Measurements from ENCODE around the gene PLPPR1. TPM values are rescaled to one million over a fixed set of nuclear protein-coding genes. Genes with fewer than 3 reads are reported as not detected.
A peak's percentile ranks its signal among the peaks of the same experiment; 100 is the strongest.

The PLPPR1 gene
- total and polyA plus RNA-seq, 2 of the 13 experiments (the other 11 are each of a cell fraction or from before 2014, with no cell fraction given): 16.0 to 84.7 TPM

DNA sequence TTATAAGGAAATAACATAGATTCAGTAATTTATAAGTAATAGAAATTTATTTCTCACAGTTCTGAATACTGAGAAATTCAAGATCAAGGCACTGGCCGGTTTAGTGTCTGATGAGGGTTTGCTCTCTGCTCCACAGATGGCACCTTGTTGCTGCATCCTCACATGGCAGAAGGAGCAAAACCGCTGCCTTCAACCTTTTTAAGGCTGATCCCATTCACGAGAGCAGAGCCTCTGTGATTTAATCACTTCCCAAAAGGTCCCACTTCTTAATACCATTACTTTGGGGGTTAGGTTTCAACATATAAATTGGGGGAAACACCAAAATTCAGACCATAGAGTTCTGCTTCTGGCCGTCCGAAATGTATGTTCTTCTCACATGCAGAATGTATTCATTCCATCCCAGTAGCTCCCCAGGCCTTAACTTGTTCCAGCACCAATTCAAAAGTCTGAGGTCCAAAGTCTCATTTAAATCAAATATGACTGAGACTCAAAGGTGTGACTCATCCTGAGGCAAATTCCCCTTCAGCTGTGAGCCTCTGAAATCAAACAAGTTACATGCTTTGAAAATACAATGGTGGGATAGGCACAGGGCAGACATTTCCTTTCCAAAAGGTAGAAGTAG, 325.7 kb downstream of the PLPPR1 start (continued):
- TF ChIP-seq LCORL (IDR thresholded peaks at IDR 0.05) (peak; percentile 65; the same call in 1 of the 2 replicates), LCORL (CRISPR knock-in tag; IDR thresholded peaks at IDR 0.05) (peak; percentile 96), ZEB1 (IDR thresholded peaks at IDR 0.05; ENCODE audit: insufficient replicate concordance, low read depth) (peak; percentile 9), NONO (IDR thresholded peaks at IDR 0.05) (no peak), NONO (CRISPR knock-in tag; conservative IDR thresholded peaks at IDR 0.05) (no peak), HHEX (CRISPR knock-in tag; IDR thresholded peaks at IDR 0.05) (0 out of 2 replicates have a peak, but pooled peaks have one; percentile 19), ZBTB38 (CRISPR knock-in tag; IDR thresholded peaks at IDR 0.05) (0 out of 2 replicates have a peak, but pooled peaks have one; percentile 63), HOMEZ (CRISPR knock-in tag; IDR thresholded peaks at IDR 0.05; ENCODE audit: low read depth) (peak; percentile 96), TGIF2 (CRISPR knock-in tag; IDR thresholded peaks at IDR 0.05) (peak; percentile 80; the same call in 1 of the 2 replicates), ZBTB20 (CRISPR knock-in tag; IDR thresholded peaks at IDR 0.05; ENCODE audit: borderline replicate concordance, low read depth) (peak; percentile 15; the same call in 1 of the 2 replicates), RXRB (CRISPR knock-in tag; IDR thresholded peaks at IDR 0.05; ENCODE audit: borderline replicate concordance) (peak; percentile 87), SOX13 (IDR thresholded peaks at IDR 0.05) (peak; percentile 66; the same call in 1 of the 2 replicates), SOX13 (CRISPR knock-in tag; conservative IDR thresholded peaks at IDR 0.05 in 1 of 2, IDR thresholded peaks at IDR 0.05 in 1 of 2) (peak in 1 of 2 experiments; percentile 91; a peak in 2 of 4 replicates), NR2F2 (IDR thresholded peaks at IDR 0.05; ENCODE audit: borderline replicate concordance, low read depth) (peak; percentile 63; the same call in 1 of the 2 replicates), EP300 (IDR thresholded peaks at IDR 0.05; ENCODE audit: low read depth in 2 of 2, low read length in 2 of 2) (peak; percentile 81 to 97), EP300 (CRISPR knock-in tag; IDR thresholded peaks at IDR 0.05; ENCODE audit: borderline replicate concordance) (peak; percentile 84; the same call in 1 of the 2 replicates), ZBTB7B (CRISPR knock-in tag; IDR thresholded peaks at IDR 0.05) (peak; percentile 7; the same call in 1 of the 2 replicates), JUNB (CRISPR knock-in tag; IDR thresholded peaks at IDR 0.05; ENCODE audit: borderline replicate concordance) (peak; percentile 99), FOXC1 (CRISPR knock-in tag; IDR thresholded peaks at IDR 0.05; ENCODE audit: borderline replicate concordance) (peak; percentile 30; the same call in 1 of the 2 replicates), ZNF574 (CRISPR knock-in tag; IDR thresholded peaks at IDR 0.05) (peak; percentile 45), ZNF644 (CRISPR knock-in tag; IDR thresholded peaks at IDR 0.05; ENCODE audit: low read depth) (peak; percentile 88)
- TF ChIP-seq, protein P1, sequence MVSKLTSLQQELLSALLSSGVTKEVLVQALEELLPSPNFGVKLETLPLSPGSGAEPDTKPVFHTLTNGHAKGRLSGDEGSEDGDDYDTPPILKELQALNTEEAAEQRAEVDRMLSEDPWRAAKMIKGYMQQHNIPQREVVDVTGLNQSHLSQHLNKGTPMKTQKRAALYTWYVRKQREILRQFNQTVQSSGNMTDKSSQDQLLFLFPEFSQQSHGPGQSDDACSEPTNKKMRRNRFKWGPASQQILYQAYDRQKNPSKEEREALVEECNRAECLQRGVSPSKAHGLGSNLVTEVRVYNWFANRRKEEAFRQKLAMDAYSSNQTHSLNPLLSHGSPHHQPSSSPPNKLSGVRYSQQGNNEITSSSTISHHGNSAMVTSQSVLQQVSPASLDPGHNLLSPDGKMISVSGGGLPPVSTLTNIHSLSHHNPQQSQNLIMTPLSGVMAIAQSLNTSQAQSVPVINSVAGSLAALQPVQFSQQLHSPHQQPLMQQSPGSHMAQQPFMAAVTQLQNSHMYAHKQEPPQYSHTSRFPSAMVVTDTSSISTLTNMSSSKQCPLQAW (CRISPR knock-in tag; IDR thresholded peaks at IDR 0.05): peak; percentile 89
- TF ChIP-seq, protein P2, sequence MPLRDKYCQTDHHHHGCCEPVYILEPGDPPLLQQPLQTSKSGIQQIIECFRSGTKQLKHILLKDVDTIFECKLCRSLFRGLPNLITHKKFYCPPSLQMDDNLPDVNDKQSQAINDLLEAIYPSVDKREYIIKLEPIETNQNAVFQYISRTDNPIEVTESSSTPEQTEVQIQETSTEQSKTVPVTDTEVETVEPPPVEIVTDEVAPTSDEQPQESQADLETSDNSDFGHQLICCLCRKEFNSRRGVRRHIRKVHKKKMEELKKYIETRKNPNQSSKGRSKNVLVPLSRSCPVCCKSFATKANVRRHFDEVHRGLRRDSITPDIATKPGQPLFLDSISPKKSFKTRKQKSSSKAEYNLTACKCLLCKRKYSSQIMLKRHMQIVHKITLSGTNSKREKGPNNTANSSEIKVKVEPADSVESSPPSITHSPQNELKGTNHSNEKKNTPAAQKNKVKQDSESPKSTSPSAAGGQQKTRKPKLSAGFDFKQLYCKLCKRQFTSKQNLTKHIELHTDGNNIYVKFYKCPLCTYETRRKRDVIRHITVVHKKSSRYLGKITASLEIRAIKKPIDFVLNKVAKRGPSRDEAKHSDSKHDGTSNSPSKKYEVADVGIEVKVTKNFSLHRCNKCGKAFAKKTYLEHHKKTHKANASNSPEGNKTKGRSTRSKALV (CRISPR knock-in tag; IDR thresholded peaks at IDR 0.05): no peak
